K562 (cell line): ENCODE results near the gene FBXO9. TPM values are rescaled to one million over a fixed set of nuclear protein-coding genes. Genes with fewer than 3 reads are reported as not detected.
A peak's percentile ranks its signal among the peaks of the same experiment; 100 is the strongest.

Experiments used
- FOSL1 ChIP-seq: fragments of 200-800 bp; sonication (Bioruptor generic); conservative IDR thresholded peaks from 2 replicates; pipeline ENCODE4 v1.6.1; 2016; ENCODE audit warnings: missing genetic modification characterization, missing compliant biosample characterization
- MYC ChIP-seq, 2 experiments: fragments of 250-450 bp in 1 of 2; sonication (Bioruptor Pico) in 1 of 2; IDR thresholded peaks; 2 replicates each; pipeline versions ENCODE4 v1.5.1 to v1.6.1; 2012 to 2021; ENCODE audit warnings: low read depth in 2 of 2, borderline replicate concordance in 1 of 2, improper control_type of control experiment in 1 of 2, low read length in 1 of 2, mild to moderate bottlenecking in 1 of 2, moderate library complexity in 1 of 2
- RBM25 ChIP-seq: fragments of 200-400 bp; formaldehyde crosslinking; IDR thresholded peaks from 2 replicates; pipeline ENCODE4 v1.6.1; 2018; ENCODE audit warnings: low read length, low read depth, moderate library complexity; ENCODE audit not compliant: severe bottlenecking
- RHOXF2B ChIP-seq: fragments of 250-450 bp; sonication (Bioruptor Pico); conservative IDR thresholded peaks from 2 replicates; pipeline ENCODE4 v1.5.1; 2021
- SMARCA4 ChIP-seq: fragments of 450-650 bp; IDR thresholded peaks from 2 replicates; pipeline ENCODE4 v1.6.1; 2016
- SMARCC2 ChIP-seq: fragments of 450-650 bp; IDR thresholded peaks from 2 replicates; pipeline ENCODE4 v1.6.1; 2017; ENCODE audit warnings: antibody characterized with exemption, moderate library complexity, mild to moderate bottlenecking, low read depth
- SPI1 ChIP-seq: IDR thresholded peaks from 2 replicates; pipeline ENCODE4 v1.6.1; 2011; ENCODE audit warnings: low read depth, low read length, control low read depth, borderline replicate concordance
- STAG1 ChIP-seq: sonication (generic); formaldehyde crosslinking; IDR thresholded peaks from 2 replicates; pipeline ENCODE4 v1.5.0; 2020; ENCODE audit warnings: missing genetic modification reagents, borderline replicate concordance
- polyA plus RNA-seq, 8 experiments: library from polyadenylated mRNA; depleted of rRNA in 4 of 8; stranded (reverse) in 5 of 8; unstranded in 3 of 8; fragments of >200 nt; fragmentation: Nextera tagmentation in 2 of 8; fragmentation: Illumina TruSeq in 1 of 8; extraction: Ambion mirVana in 2 of 8; extraction: Trizol in 1 of 8; gene quantifications; 2 replicates each; pipeline versions ENCODE4 v1.2.1 to v1.2.3, GENCODE V29; 2011 to 2014; ENCODE audit warnings: inconsistent platforms in 1 of 8, missing spikeins in 1 of 8
- total RNA-seq, 7 experiments: library from RNA; depleted of rRNA in 6 of 7; stranded (reverse); fragments of >200 nt in 6 of 7; fragmentation: Illumina TruSeq in 2 of 7; extraction: Trizol in 2 of 7; gene quantifications; 2 replicates each; pipeline versions ENCODE4 v1.2.1 to v1.2.3, GENCODE V29; 2011 to 2021; ENCODE audit warnings: low replicate concordance in 1 of 7
- TF ChIP-seq, protein P1 (sequence below): sonication (generic); formaldehyde crosslinking; IDR thresholded peaks from 2 replicates; pipeline ENCODE4 v1.8.0; 2023; ENCODE audit warnings: missing genetic modification reagents, mild to moderate bottlenecking, borderline replicate concordance
- TF ChIP-seq, protein P2 (sequence below), 2 experiments: fragments of 450-650 bp in 1 of 2; sonication (generic) in 1 of 2; formaldehyde crosslinking in 1 of 2; IDR thresholded peaks; 2 replicates each; pipeline versions ENCODE4 v1.7.1 to v1.9.0; 2016 to 2022; ENCODE audit warnings: inconsistent platforms in 1 of 2, mild to moderate bottlenecking in 1 of 2, missing genetic modification reagents in 1 of 2
- TF ChIP-seq, protein P3 (sequence below): fragments of 450-650 bp; IDR thresholded peaks from 2 replicates; pipeline ENCODE4 v1.6.1; 2017; ENCODE audit warnings: mild to moderate bottlenecking, moderate library complexity

Gene FBXO9
- total and polyA plus RNA-seq, 9 of the 15 experiments (the other 6 are each of a cell fraction or from before 2014, with no cell fraction given), result 10.1 to 85.3 (median 51.4) TPM

DNA sequence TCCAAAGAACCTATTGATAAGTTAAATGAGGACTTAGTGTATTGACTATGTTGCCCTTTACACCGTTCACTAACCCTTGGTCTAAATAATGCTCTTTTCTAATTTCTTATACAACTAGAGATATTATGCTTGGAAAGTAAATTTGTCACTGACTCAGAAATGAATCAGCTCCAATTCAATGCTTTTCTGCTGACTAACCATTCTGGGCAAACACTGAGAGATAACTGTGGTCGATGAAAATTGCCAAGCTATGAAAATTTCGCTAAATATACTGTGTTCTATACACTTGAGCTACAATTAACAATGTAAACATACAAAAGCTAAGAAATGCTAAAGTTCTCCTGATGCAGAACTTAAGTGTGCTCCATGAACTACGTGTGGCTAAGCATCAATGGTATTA is 23.1 kb upstream of the FBXO9 start (continued):
- TF ChIP-seq, protein P1, sequence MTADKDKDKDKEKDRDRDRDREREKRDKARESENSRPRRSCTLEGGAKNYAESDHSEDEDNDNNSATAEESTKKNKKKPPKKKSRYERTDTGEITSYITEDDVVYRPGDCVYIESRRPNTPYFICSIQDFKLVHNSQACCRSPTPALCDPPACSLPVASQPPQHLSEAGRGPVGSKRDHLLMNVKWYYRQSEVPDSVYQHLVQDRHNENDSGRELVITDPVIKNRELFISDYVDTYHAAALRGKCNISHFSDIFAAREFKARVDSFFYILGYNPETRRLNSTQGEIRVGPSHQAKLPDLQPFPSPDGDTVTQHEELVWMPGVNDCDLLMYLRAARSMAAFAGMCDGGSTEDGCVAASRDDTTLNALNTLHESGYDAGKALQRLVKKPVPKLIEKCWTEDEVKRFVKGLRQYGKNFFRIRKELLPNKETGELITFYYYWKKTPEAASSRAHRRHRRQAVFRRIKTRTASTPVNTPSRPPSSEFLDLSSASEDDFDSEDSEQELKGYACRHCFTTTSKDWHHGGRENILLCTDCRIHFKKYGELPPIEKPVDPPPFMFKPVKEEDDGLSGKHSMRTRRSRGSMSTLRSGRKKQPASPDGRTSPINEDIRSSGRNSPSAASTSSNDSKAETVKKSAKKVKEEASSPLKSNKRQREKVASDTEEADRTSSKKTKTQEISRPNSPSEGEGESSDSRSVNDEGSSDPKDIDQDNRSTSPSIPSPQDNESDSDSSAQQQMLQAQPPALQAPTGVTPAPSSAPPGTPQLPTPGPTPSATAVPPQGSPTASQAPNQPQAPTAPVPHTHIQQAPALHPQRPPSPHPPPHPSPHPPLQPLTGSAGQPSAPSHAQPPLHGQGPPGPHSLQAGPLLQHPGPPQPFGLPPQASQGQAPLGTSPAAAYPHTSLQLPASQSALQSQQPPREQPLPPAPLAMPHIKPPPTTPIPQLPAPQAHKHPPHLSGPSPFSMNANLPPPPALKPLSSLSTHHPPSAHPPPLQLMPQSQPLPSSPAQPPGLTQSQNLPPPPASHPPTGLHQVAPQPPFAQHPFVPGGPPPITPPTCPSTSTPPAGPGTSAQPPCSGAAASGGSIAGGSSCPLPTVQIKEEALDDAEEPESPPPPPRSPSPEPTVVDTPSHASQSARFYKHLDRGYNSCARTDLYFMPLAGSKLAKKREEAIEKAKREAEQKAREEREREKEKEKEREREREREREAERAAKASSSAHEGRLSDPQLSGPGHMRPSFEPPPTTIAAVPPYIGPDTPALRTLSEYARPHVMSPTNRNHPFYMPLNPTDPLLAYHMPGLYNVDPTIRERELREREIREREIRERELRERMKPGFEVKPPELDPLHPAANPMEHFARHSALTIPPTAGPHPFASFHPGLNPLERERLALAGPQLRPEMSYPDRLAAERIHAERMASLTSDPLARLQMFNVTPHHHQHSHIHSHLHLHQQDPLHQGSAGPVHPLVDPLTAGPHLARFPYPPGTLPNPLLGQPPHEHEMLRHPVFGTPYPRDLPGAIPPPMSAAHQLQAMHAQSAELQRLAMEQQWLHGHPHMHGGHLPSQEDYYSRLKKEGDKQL (CRISPR knock-in tag), result no peak
- TF ChIP-seq, protein P2, sequence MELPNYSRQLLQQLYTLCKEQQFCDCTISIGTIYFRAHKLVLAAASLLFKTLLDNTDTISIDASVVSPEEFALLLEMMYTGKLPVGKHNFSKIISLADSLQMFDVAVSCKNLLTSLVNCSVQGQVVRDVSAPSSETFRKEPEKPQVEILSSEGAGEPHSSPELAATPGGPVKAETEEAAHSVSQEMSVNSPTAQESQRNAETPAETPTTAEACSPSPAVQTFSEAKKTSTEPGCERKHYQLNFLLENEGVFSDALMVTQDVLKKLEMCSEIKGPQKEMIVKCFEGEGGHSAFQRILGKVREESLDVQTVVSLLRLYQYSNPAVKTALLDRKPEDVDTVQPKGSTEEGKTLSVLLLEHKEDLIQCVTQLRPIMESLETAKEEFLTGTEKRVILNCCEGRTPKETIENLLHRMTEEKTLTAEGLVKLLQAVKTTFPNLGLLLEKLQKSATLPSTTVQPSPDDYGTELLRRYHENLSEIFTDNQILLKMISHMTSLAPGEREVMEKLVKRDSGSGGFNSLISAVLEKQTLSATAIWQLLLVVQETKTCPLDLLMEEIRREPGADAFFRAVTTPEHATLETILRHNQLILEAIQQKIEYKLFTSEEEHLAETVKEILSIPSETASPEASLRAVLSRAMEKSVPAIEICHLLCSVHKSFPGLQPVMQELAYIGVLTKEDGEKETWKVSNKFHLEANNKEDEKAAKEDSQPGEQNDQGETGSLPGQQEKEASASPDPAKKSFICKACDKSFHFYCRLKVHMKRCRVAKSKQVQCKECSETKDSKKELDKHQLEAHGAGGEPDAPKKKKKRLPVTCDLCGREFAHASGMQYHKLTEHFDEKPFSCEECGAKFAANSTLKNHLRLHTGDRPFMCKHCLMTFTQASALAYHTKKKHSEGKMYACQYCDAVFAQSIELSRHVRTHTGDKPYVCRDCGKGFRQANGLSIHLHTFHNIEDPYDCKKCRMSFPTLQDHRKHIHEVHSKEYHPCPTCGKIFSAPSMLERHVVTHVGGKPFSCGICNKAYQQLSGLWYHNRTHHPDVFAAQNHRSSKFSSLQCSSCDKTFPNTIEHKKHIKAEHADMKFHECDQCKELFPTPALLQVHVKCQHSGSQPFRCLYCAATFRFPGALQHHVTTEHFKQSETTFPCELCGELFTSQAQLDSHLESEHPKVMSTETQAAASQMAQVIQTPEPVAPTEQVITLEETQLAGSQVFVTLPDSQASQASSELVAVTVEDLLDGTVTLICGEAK (IDR thresholded peaks at IDR 0.05), result no peak
- TF ChIP-seq, protein P2 (CRISPR knock-in tag; IDR thresholded peaks at IDR 0.05), result no peak
- peak; percentile 74 for TF ChIP-seq SMARCA4
- no peak for TF ChIP-seq RBM25
- no peak for TF ChIP-seq SPI1
- peak; percentile 37; the same call in 1 of the 2 replicates for TF ChIP-seq SMARCC2
- peak; percentile 90 for TF ChIP-seq FOSL1
- TF ChIP-seq RHOXF2B (CRISPR knock-in tag), result no peak
- TF ChIP-seq, protein P3, sequence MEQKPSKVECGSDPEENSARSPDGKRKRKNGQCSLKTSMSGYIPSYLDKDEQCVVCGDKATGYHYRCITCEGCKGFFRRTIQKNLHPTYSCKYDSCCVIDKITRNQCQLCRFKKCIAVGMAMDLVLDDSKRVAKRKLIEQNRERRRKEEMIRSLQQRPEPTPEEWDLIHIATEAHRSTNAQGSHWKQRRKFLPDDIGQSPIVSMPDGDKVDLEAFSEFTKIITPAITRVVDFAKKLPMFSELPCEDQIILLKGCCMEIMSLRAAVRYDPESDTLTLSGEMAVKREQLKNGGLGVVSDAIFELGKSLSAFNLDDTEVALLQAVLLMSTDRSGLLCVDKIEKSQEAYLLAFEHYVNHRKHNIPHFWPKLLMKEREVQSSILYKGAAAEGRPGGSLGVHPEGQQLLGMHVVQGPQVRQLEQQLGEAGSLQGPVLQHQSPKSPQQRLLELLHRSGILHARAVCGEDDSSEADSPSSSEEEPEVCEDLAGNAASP, result no peak
- TF ChIP-seq MYC (IDR thresholded peaks at IDR 0.05; ENCODE audit: low read depth, low read length), result no peak
- TF ChIP-seq MYC (CRISPR knock-in tag; IDR thresholded peaks at IDR 0.05; ENCODE audit: borderline replicate concordance, low read depth), result no peak
- TF ChIP-seq STAG1, result no peak
